C1 segment of cervical spinal cord (tissue), 14 donors: ENCODE results near the gene RASAL3.
A peak's percentile ranks its signal among the peaks of the same experiment; 100 is the strongest.
"Not testable (repeated sequence)": the region's sequence is repeated elsewhere in the genome, so short reads cannot be mapped to it uniquely, and the experiment has no call there.

Experiments
- DNase-seq, 14 donors: peaks; one replicate each; lab custom pipeline; 2025; lab: John Stamatoyannopoulos, UW

Gene RASAL3

GRCh38 chr19:15464394-15465385 lies at the start of gene RASAL3:
Gene RASAL3 (minus strand): TSS chr19:15464544. CDS start chr19:15464358, 186 bp downstream.
- DNase-seq, result peak in 3 of 14 donors; percentile 13 to 57 (median 14)

- DNase-seq, result no peak
Measured at GRCh38 chr19:15511671-15512424, 47.5 kb upstream of the RASAL3 start.

- no peak for DNase-seq
Measured at GRCh38 chr19:15508035-15508710, 43.8 kb upstream of the RASAL3 start, which contains the start of gene CYP4F22. Gene CYP4F22 (plus strand): TSS chr19:15508525. CDS start chr19:15525337, 16,812 bp downstream.

- DNase-seq, result no peak
Measured at GRCh38 chr19:15507068-15508034, 43.0 kb upstream of the RASAL3 start.

GRCh38 chr19:15506074-15506571 lies 41.8 kb upstream of the RASAL3 start:
- no peak for DNase-seq

- no peak for DNase-seq
Measured at GRCh38 chr19:15502264-15502663, 37.9 kb upstream of the RASAL3 start.

- no peak for DNase-seq
Measured at GRCh38 chr19:15501596-15501995, 37.3 kb upstream of the RASAL3 start.

- DNase-seq, result no peak
Measured at GRCh38 chr19:15498910-15499309, 34.6 kb upstream of the RASAL3 start.

GRCh38 chr19:15498156-15498858 lies 34.0 kb upstream of the RASAL3 start:
- no peak for DNase-seq

GRCh38 chr19:15495151-15495550 lies 30.8 kb upstream of the RASAL3 start:
- no peak for DNase-seq

- no peak for DNase-seq
Measured at GRCh38 chr19:15488489-15489226, 24.3 kb upstream of the RASAL3 start.

GRCh38 chr19:15487038-15487437 lies 22.7 kb upstream of the RASAL3 start:
- DNase-seq, result no peak

GRCh38 chr19:15485768-15486167 lies 21.4 kb upstream of the RASAL3 start:
- not testable (repeated sequence) for DNase-seq

- DNase-seq, result not testable (repeated sequence)
Measured at GRCh38 chr19:15480996-15481395, 16.7 kb upstream of the RASAL3 start.

- peak in 2 of 14 donors; percentile 1 for DNase-seq
Measured at GRCh38 chr19:15479391-15480345, 15.3 kb upstream of the RASAL3 start, which contains the start of gene PGLYRP2. Gene PGLYRP2 (minus strand): TSS chr19:15479501. CDS start chr19:15479371, 130 bp downstream.

GRCh38 chr19:15476325-15476724 lies 12.0 kb upstream of the RASAL3 start:
- DNase-seq, result no peak

- no peak for DNase-seq
Measured at GRCh38 chr19:15475611-15476010, 11.3 kb upstream of the RASAL3 start.

- no peak for DNase-seq
Measured at GRCh38 chr19:15475169-15475568, 10.8 kb upstream of the RASAL3 start.
